NCI-H446 treated with DMSO at 0.1 percent for 48 hours (cell line): ENCODE measurements around the gene AGTR1.

Experiments used
- DNase-seq: peaks from one replicate; lab custom pipeline; 2025; lab: John Stamatoyannopoulos, UW

Gene AGTR1

DNA sequence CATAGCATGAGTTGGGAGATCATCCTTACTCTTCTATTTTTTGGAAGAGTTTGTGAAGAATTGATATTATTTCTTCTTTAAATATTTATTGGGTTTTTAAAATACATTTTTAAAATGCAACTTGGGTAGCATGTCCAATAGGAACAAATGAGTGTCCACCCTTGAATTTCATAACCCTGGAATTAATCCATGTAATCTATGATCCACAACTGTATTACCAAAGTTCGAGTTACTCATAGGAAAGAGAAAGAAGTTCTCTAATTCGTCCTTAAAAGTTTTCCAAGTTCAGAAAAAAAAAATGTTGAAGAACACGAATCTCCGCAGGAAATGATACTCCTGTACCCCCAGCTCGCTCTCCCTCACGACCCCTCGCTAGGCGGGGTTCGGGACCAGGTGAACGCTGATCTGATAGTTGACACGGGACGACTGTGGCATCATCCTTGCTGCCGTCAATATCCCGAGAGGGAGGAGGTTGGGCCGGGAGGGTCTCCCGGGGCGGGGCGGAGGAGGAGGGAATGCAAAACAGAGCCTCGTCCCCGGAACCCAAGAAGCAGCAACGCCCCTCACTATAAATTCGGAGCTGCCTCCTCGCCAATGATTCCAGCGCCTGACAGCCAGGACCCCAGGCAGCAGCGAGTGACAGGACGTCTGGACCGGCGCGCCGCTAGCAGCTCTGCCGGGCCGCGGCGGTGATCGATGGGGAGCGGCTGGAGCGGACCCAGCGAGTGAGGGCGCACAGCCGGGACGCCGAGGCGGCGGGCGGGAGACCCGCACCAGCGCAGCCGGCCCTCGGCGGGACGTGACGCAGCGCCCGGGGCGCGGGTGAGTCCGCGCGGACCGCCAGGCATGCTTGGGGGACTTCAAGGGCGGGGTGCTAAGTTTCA, at the start of gene AGTR1:
Gene AGTR1, plus strand, starts transcription at position 598 of the 884 bp plus-strand sequence. CDS start 43,133 bp downstream, outside the sequence.
- no peak for DNase-seq

DNA sequence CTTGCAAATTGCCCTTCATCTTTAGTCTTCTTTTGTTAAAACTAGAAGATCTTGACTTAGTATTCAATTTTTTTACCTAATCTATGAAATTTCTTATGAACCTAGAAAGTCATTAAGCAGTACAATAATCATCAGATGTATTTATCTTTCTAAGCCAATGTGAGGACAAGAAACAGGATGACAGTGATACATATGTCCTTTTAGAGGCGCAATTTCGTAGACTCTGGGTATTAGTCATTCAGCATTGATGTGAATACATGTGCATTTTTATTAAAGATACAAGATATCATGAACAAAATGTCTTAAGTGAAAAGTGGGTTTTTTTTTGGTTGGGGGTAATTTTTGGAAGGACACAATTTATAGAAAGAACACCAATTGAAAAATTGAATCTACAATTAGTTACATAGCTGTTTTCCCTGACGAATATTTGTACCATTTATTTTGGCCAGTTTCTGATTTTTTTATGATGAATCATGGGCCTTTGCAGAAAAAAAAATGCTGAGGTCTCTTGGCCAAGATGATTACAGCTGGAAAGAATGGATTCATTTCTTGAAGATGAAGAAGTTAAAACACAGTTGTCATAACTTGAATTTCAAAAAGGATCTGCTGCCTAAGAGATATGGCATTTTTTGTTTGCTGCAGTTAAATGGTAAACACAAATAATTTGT, 48.9 kb upstream of the AGTR1 start:
- DNase-seq = no peak

DNA sequence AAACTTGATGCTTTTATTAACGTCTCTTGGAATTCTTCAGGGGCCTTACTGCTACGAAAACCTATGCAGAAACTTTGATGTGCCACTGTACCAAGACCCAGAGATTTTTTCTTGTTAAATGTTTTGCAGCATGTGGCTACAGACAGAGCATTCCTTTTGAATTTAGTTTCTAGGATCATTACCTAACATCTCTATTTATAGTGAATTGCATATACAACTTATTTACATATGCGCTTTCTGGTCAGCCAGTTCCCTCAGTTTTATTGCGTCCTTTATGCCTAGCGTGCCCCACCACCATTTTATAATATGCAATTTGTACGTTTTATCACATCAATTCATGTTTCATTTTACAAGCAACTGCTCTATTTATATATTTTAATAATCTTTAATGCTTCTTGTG, 46.2 kb upstream of the AGTR1 start:
- DNase-seq = no peak

DNA sequence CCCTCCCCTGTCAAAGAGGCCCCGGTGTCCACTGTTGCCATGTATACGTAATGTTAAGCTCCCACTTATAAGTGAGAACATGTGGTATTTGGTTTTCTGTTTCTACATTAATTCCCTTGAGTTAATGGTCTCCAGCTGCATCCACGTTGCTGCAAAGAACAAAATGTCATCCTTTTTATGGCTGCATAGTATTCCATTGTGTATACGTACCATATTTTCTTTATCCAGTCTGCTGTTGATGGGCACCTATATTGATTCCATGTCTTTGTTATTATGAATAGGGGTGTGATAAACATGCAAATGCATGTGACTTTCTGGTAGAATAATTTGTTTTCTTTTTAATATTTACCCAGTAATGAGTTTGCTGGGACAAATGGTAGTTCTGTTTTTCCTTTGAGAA, 43.3 kb upstream of the AGTR1 start:
- no peak for DNase-seq

DNA sequence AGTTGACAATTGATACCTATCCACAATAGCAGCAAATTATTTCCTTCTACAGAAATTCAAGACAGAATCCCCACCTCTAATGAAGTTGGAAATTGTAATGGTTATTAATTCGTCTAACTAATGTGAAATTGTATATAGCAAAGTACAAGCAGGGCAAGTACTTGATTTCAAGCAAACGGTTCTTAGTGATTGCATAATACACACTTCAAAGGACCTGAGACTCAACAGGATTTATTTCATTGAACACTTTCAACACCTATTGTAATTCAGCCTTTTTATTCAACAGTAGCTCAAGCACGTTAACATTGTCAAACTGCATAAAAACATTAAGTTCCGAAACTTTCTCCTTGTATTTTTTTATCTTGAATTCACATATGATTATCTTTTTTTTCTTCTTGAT, 40.2 kb upstream of the AGTR1 start:
- DNase-seq = no peak

DNA sequence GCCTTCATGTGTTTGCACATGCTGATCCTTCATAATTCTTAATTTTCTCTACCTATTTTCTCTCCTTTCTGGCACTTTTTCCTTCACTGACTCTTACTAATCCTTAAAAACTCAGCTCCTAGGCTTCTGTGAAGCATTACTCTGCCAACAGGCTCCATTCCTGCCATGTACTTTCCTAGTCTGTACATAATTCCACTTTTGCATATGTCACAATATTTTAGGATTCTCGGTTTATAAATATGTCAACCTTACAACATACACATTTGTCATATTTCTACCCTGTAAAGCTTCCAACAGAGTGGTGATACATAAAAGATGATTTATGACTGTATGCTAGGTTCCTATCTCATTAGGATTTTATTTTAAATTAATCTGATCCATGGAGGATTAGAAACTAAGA, 38.2 kb upstream of the AGTR1 start:
- DNase-seq = no peak

DNA sequence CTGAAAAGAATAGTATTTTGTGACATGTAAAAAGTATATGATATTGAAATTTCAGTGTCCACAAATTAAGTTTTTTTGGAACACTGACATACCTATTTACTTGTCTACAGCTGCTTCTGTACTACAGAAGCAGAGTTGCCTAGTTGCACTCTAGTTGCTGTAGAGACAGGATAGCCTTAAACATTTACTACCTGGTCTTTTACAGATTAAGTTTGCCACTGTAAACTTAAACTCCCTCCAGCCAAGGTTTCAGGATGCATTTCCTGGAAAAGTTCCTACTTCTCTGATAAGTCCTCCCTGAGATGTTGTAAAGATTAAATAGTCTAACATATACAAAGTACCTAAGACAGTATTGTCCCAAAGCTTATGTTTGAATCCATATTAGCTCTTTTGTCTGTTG, 17.4 kb upstream of the AGTR1 start:
- DNase-seq = no peak

DNA sequence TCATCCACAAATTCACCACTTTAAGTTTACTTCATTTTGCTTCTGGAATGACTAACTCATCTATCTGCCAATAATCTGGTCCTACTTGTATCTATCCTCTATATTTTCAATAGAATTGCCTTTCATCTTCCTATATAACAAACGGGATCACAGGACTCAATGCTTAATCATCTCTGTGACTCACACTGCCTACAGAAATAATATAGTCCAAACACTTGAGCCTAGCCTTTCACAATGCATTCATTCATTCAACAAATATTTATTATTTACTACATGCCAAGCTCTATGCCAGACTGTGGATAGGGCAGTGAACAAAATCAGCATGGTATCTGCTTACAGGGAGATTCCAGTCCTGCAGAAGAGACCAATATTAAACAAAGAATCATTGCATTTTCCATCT, 16.6 kb upstream of the AGTR1 start:
- DNase-seq = no peak

DNA sequence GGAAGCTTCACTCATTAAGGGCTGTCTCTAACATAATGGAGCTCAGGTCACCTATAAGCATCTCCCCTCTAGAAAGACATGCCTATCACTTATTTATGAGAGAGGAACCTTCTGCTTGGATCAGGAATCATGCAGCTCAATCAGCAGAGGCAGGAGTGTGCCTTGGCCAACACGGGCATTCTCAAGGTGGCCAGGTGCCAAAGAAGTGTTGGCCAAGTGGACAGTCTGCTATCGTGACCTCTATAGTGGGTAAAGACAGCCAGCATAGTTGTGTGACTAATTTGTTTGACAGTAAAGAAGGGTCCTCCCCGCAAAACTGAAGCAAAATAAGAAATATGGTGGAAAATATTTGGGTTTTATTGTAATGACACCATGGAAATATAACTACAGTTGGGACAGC, 14.7 kb upstream of the AGTR1 start:
- DNase-seq = no peak

DNA sequence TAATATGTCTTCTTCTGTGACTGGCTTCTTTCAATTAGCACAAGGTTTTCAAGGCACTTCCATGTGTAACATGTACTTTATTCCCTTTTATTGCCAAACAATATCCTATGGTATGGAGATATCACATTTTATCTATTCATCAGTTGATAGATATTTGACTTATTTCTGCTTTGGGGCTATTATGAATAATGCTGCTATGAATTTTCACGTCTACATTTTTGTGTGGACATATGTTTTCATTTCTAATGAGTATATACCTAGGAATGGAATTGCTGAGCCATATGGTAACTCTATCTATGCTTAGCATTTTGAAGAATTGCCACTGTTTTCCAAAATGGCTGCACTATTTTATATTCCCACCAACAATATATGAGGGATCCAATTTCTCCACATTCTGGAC, 3.6 kb upstream of the AGTR1 start:
- DNase-seq = no peak

DNA sequence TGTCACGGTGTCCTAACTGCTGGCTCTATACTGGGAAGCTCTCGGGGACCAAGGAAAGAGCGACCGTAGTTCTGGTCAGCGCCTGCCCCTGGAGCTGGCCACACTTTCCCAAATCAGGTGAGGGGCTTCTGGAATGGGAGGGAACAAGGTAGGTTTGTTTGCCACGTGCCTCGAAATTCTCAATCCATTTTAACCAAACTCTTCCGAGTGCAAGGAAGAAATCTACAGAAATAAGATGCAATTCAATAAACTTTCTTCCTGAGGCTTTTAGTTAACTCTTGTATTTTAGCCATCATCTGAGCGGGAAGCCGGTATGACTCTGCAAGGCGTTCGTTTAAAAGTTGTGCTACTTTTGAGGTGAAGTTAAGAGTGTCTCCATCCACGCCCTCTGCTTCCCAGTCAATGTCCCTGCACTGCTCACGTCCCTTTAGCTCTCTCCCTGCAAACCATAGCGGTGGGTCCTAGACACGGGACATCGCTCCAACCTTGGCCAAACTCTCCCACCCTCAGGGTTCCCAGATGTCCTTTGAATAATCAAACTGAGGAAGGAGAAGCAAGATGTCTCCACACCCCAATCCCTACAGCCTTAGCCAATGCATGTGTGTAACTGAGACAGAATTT, 597 bp downstream of the AGTR1 start:
- DNase-seq = no peak

DNA sequence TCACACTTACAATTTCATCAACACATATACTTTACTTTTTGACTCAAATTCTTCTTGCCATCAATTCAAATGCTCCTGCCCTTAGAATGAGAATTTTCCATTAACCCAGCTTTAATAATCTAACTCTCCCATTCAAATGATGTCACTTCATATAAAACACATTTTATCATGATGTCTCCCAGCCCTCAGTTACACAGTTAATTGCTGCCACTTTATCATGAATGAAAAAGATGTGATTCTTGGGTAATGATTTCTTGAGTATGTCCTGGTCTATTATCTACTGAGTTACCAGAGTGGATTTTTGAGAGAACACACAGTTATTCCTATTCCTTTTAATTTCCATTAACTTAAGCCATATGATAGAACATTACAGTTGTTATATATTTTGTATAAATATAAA, 7.6 kb downstream of the AGTR1 start:
- DNase-seq = no peak

DNA sequence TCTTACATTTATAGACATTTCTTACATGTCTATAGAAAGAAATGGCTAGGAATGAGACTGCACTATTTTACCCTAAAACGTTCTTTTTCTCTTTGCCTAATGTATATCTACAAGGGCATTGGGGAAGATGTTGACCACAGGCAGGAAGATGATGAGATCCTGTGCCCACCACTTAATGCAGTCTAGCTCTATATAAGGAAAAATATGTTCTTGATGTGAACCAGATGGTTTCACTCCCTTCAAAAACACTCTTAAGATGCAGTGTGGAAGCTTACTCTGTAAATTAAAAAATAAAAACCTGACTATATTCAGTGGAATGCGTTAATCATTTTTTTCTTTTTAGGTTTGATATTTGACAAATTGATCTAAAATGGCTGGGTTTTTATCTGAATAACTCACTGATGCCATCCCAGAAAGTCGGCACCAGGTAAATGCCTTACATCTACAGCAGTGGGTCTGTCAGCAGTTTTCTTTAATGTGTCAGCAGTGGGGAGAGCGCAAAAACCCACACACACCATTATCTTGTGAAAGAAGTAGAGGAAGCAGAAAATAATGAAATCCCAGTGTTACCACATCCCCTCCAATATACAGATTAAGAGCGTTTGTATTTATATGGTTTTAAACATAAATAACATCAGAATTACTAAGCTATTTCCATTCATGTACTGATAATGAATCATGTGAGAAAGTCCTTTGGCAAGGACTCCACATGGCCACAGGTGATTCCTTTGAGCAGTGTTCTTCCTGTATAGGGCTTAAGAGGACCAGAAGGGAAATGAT, 10.1 kb downstream of the AGTR1 start:
- no peak for DNase-seq

DNA sequence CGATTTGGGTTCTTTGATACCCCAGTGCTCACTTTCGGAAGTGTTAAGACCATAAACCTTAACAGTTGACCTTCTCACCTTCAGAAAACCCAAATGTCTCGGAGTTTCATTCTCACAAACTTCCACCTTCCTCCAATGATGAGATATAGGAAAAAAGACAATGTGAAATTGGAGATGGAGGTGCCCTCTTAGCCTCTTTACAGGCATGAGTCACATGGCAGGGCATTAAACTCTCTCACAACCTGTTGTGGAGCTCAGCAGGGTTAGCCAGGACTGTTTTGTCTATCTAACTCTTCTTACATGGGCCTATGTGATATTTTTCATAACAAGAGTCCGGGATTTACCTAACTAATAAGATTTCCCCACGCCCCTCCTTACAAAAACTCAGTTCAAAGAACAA, 10.7 kb downstream of the AGTR1 start:
- DNase-seq = no peak

DNA sequence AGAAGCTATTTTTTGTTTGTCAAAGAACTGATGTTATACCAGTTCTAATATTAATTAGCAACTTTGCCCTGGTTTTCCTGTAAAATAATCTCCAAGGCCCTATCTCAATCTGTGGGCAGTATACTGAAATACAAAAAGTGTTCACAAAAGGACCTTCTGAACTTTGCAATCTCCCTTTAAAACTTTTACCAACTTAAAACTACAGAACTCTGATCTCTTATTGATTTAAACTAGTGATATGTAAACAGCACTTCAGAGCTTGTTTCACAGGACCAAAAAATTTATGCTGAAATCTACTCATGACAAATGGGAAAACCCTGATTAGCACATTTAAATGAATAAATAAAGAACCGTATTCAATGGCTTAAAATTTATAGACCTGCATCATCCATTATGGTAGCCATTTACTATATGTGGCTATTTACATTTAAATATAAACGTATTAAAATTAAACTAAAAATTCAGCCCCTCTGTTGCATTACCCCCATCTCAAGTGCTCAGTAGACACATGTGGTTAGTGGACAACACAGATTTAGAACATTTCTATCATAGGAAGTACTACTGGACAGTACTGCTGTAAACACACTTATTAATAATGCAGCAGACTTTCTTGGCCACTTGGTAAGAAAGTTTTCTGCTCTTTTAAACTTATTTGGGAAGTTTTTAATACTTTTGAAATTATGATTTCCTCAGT, 12.0 kb downstream of the AGTR1 start:
- DNase-seq = no peak

DNA sequence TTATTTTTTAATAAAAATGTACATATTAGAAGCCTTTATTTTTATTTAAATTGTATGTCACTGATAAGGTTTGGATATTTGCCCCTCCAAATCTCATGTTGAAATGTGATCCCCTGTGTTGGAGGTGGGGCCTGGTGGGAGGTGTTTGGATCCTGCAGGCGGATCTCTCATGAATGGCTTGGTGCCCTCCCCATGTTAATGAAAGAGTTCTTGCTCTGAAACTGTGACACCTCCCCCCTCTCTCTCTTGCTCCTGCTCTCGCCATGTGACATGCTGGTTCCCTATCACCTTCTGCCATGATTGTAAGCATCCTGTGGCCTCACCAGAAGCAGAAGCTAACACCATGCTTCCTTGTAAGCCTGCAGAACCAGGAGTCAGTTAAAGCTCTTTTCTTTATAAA, 13.0 kb downstream of the AGTR1 start:
- no peak for DNase-seq

DNA sequence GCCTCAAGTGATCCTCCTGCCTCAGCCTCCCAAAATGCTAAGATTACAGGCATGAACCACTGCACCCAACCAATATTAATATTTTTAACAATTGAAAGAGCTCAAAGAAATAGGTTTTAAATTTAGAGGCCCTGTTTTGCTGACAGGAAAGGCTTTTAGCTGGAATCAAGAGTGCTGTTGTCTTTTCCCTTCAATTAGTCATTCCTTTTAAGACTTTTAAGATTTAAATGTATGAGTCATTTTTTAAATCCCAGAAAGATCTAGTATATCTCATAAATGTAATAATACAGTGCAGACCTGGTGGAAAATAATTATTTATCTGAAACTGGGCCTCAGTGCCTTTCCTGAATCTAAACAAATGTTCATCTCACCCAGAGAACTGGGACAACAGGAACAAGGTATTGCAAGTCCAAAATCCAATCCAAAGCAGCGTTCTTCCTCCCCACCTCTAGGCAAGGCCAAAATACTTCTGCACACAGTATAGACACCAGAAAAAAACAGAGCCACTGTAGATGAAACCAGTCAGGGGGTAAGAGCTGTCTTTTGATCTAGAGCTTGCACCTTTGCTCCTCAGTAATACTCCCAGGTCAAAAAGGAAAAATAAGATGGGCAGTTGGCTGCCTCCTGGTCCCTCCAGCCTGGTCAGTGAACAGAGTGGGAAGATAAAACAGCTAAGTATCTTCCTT, 14.4 kb downstream of the AGTR1 start:
- no peak for DNase-seq

DNA sequence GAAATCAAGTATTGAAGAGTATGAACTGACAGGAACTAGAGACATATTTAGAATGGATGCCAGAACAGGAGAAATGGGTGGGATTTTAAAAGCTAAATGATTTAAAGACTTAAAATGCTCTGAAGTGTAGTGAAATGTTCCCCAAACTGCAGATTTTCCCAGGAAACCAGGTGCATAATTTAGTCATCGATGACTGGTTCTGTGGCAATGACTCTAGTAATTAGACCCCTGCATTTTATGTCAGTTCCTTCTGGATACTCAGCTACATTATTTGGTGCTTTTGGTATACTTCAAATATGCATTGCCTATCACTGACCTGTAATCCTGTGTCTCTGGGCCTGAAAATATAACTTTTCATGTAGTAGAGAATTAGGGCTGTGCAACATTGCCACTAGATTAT, 16.8 kb downstream of the AGTR1 start:
- DNase-seq = no peak

DNA sequence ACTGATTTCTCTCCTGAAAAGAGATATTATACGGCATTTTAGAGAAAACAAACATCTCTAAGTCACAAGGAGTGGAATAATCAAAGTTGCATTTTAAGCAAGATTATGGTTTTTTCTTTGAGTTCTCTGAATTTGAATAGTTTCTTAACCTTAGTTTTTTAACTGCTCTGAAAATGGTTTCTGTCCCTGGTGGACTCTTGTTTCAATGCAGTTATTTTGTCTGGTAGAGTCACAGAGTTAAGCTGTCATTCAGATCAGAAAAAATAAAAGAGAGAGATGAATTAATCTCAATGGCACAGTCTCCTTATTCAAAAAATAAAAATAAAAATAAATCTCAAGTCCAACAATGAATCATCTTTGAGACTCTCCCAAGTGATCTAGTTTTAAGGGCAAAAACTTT, 19.0 kb downstream of the AGTR1 start:
- no peak for DNase-seq

DNA sequence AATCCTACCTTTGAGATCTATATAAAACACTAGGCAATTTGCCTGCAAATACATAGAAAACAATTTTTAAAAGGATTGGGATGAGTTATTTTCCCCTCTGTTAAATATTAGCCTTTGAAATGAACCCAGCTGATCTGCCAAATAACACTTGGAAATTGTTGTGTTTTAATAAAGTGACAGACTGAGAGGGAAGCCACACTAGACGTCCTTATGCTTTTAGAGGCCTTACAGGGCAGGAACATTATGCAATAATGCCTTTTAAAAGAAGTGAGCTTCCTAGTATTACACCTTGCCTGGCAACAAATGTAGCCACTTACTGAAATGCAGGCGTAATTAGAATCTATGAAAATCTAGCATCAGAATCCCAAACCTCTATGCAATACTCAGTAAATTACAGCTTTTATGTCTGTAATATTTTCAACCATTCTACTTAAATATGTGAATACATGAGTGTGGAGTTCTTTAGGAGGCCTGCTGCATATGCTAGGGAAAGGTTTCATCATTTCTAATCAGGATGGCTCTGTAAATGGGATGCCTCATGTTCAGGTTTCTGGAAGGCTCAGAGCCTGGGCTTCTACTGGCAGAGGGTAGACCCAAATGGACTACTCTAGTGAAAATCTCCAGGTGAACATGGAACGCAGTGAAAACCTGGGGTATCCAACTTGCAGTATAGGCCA, 20.3 kb downstream of the AGTR1 start:
- DNase-seq = no peak
